ENCODE data around the gene SPACA5.
"Not testable (repeated sequence)": the region's sequence is repeated elsewhere in the genome, so short reads cannot be mapped to it uniquely, and the experiment has no call there.

Gene SPACA5

GRCh38 chrX:48022100-48022499 lies 15.3 kb downstream of the SPACA5 start:
- DNase-seq, result no peak

- DNase-seq, result no peak
Observed at GRCh38 chrX:48022738-48023137, 15.9 kb downstream of the SPACA5 start.

GRCh38 chrX:48025561-48025960 lies 18.8 kb downstream of the SPACA5 start:
- peak; percentile 7 for DNase-seq

- not testable (repeated sequence) for DNase-seq
Observed at GRCh38 chrX:48027545-48027944, 20.8 kb downstream of the SPACA5 start.

GRCh38 chrX:48028091-48028490 lies 21.3 kb downstream of the SPACA5 start:
- DNase-seq, result no peak

GRCh38 chrX:48030237-48030636 lies 23.4 kb downstream of the SPACA5 start:
- no peak for DNase-seq

- not testable (repeated sequence) for DNase-seq
Observed at GRCh38 chrX:48030641-48031173, 23.9 kb downstream of the SPACA5 start.

- DNase-seq, result no peak
Observed at GRCh38 chrX:48035891-48036290, 29.1 kb downstream of the SPACA5 start.

- DNase-seq, result no peak
Observed at GRCh38 chrX:48043056-48043455, 36.3 kb downstream of the SPACA5 start.

- DNase-seq, result no peak
Observed at GRCh38 chrX:48045410-48046311, 38.9 kb downstream of the SPACA5 start.

- DNase-seq, result no peak
Observed at GRCh38 chrX:48046846-48047245, 40.1 kb downstream of the SPACA5 start.

- no peak for DNase-seq
Observed at GRCh38 chrX:48058621-48059295, 52.0 kb downstream of the SPACA5 start.

- DNase-seq, result no peak
Observed at GRCh38 chrX:48059296-48059639, 52.5 kb downstream of the SPACA5 start.
